Activated T-helper 1 cell treated with anti-CD3 and anti-CD28 coated beads, Interleukin-2, amount 50 U/mL, for 16 hours (primary cell): Measurements from ENCODE around the gene ZNF410.
"Not testable (repeated sequence)": the region's sequence is repeated elsewhere in the genome, so short reads cannot be mapped to it uniquely, and the experiment has no call there.

Source experiments
- DNase-seq, 2 donors: peaks; one replicate each; pipeline ENCODE4 v3.0.0-alpha.2; 2020; ENCODE audit warnings: low read depth in 1 of 2, low spot score in 1 of 2

The ZNF410 gene

GRCh38 chr14:73887318-73887616 lies 608 bp downstream of the ZNF410 start:
- no peak for DNase-seq

GRCh38 chr14:73887694-73888459 lies 1.2 kb downstream of the ZNF410 start:
- no peak for DNase-seq

GRCh38 chr14:73888460-73888725 lies 1.7 kb downstream of the ZNF410 start:
- DNase-seq, result no peak

GRCh38 chr14:73888971-73889370 lies 2.3 kb downstream of the ZNF410 start:
- DNase-seq, result no peak

GRCh38 chr14:73889376-73889775 lies 2.7 kb downstream of the ZNF410 start:
- DNase-seq, result no peak

- not testable (repeated sequence) for DNase-seq
Measured at GRCh38 chr14:73894180-73894687, 7.6 kb downstream of the ZNF410 start.

GRCh38 chr14:73895939-73896338 lies 9.3 kb downstream of the ZNF410 start:
- DNase-seq, result no peak

- no peak for DNase-seq
Measured at GRCh38 chr14:73896521-73896920, 9.9 kb downstream of the ZNF410 start.

GRCh38 chr14:73903028-73903427 lies 16.4 kb downstream of the ZNF410 start:
- no peak for DNase-seq

GRCh38 chr14:73909681-73910080 lies 23.0 kb downstream of the ZNF410 start:
- DNase-seq, result no peak

GRCh38 chr14:73913256-73913655 lies 26.6 kb downstream of the ZNF410 start:
- no peak for DNase-seq

- DNase-seq, result no peak
Measured at GRCh38 chr14:73916324-73916723, 29.7 kb downstream of the ZNF410 start.

GRCh38 chr14:73919457-73919856 lies 32.8 kb downstream of the ZNF410 start:
- DNase-seq, result not testable (repeated sequence)

GRCh38 chr14:73924337-73924736 lies 37.7 kb downstream of the ZNF410 start:
- no peak for DNase-seq

- DNase-seq, result no peak
Measured at GRCh38 chr14:73935666-73936065, 49.0 kb downstream of the ZNF410 start.

- no peak for DNase-seq
Measured at GRCh38 chr14:73936548-73936947, 49.9 kb downstream of the ZNF410 start.

- no peak for DNase-seq
Measured at GRCh38 chr14:73937012-73937411, 50.4 kb downstream of the ZNF410 start.

- DNase-seq, result no peak
Measured at GRCh38 chr14:73942180-73942579, 55.5 kb downstream of the ZNF410 start.

- DNase-seq, result no peak
Measured at GRCh38 chr14:73943083-73943482, 56.4 kb downstream of the ZNF410 start.

GRCh38 chr14:73944432-73945158 lies 57.9 kb downstream of the ZNF410 start:
- DNase-seq, result no peak

- no peak for DNase-seq
Measured at GRCh38 chr14:73945159-73945670, 58.6 kb downstream of the ZNF410 start.
